AG09319 (cell line): Measurements from ENCODE around the gene CCR5.
"Not testable (repeated sequence)": the region's sequence is repeated elsewhere in the genome, so short reads cannot be mapped to it uniquely, and the experiment has no call there.

Source experiments
- DNase-seq: peaks from one replicate; pipeline ENCODE4 v3.0.0-alpha.2; 2010; ENCODE audit warnings: low read depth; ENCODE audit errors: extremely low read depth
- TF ChIP-seq, protein P1 (sequence below): IDR thresholded peaks from 2 replicates; pipeline ENCODE4 v1.5.1; 2011; ENCODE audit warnings: low read depth, mild to moderate bottlenecking, inconsistent platforms, low read length, moderate library complexity

CCR5 gene

GRCh38 chr3:46398186-46398955 is 27.6 kb downstream of the CCR5 start:
- no peak for DNase-seq

GRCh38 chr3:46399098-46399497 is 28.4 kb downstream of the CCR5 start:
- TF ChIP-seq, protein P1, sequence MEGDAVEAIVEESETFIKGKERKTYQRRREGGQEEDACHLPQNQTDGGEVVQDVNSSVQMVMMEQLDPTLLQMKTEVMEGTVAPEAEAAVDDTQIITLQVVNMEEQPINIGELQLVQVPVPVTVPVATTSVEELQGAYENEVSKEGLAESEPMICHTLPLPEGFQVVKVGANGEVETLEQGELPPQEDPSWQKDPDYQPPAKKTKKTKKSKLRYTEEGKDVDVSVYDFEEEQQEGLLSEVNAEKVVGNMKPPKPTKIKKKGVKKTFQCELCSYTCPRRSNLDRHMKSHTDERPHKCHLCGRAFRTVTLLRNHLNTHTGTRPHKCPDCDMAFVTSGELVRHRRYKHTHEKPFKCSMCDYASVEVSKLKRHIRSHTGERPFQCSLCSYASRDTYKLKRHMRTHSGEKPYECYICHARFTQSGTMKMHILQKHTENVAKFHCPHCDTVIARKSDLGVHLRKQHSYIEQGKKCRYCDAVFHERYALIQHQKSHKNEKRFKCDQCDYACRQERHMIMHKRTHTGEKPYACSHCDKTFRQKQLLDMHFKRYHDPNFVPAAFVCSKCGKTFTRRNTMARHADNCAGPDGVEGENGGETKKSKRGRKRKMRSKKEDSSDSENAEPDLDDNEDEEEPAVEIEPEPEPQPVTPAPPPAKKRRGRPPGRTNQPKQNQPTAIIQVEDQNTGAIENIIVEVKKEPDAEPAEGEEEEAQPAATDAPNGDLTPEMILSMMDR = no peak
- DNase-seq = no peak

More at GRCh38 chr3:46398186-46398955, 27.6 kb downstream of the CCR5 start:
- TF ChIP-seq, protein P1 = no peak

GRCh38 chr3:46399557-46399956 is 28.8 kb downstream of the CCR5 start:
- no peak for DNase-seq
- TF ChIP-seq, protein P1 = no peak

DNA sequence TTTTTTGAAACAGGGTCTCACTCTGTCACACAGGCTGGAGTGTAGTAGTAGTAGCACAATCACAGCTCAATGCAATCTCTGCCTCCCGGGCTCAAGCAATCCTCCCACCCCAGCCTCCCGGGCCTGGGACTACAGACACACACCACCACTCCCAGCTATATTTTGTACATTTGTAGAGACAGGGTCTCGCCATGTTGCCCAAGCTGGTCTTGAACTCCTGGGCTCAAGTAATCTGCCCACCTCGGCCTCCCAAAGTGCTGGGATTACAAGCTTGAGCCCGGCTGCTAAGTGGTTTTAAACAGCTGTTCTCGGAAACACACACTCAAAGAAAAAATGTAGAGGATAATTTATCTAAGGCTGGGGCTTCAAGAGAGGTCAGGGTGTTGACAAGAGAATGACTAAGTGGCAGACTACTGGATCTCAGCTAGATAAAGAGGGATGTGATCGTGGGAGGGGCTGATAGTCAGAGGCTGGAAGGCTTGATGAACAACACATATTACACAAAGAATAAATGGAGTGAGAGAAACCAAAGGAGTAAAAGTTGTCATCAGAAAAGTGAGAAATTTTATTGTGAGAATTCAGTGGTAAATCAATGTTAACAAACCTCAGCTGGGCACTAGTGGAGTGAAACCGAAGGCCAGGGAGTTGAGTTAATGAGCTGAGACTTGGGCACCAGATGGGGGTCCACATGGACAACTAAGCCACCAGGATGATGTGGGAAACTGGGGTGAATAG is 29.4 kb downstream of the CCR5 start:
- DNase-seq = no peak
- TF ChIP-seq, protein P1 = no peak

DNA sequence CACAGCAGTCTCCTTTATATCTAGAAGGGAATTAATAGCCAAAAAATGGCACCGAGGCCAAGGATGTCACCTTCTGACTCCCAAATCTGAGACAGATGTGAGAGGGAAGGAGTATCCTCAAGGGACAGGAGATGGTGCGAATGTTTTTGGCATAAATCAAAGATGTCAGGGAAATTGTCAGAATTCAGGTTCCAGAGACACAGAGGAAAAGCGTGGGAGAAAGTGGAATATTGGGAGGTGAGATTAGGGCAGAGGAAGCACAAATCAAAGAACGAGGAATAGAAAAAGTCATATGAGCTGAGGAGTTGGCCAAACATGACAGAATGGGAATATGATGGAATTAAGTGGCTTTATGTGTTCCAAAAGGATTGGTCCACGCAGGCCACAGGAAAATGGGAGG is 30.1 kb downstream of the CCR5 start:
- no peak for DNase-seq
- TF ChIP-seq, protein P1 = no peak

DNA sequence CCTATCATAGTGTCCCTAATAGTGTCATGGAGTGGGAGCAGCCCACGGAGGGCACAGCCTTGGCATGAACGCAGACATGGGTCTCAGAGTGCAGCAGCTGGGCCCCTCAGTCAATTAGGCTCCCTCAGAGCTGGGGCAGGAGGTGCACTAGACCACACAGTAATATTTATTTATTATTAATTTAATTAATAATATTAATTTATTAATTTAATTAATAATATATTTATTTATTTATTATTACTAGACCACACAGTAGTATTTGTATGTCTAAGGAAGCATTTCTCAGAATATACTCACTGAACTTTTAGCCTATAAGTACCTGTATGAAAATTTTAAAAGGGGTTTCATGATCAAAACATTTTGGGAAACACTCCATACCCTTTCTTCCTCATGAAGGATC is 30.8 kb downstream of the CCR5 start:
- no peak for DNase-seq
- TF ChIP-seq, protein P1 = no peak

DNA sequence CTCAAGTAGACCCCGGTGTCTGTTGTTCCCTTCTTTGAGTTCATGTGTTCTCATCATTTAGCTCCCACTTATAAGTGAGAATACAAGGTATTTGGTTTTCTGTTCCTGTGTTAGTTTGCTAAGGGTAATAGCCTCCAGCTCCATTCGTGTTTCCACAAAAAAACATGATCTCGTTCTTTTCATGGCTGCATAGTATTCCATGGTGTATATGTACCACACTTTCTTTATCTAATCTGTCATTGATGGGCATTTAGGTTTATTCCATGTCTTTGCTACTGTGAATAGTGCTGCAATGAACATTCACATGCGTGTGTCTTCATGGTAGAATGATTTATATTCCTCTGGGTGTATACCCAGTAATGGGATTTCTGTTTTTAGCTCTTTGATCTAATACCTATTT is 32.2 kb downstream of the CCR5 start:
- DNase-seq = not testable (repeated sequence)
